ENCODE measurements around the gene FRMD4A.
"Not testable (repeated sequence)": the region's sequence is repeated elsewhere in the genome, so short reads cannot be mapped to it uniquely, and the experiment has no call there.

FRMD4A gene

DNA sequence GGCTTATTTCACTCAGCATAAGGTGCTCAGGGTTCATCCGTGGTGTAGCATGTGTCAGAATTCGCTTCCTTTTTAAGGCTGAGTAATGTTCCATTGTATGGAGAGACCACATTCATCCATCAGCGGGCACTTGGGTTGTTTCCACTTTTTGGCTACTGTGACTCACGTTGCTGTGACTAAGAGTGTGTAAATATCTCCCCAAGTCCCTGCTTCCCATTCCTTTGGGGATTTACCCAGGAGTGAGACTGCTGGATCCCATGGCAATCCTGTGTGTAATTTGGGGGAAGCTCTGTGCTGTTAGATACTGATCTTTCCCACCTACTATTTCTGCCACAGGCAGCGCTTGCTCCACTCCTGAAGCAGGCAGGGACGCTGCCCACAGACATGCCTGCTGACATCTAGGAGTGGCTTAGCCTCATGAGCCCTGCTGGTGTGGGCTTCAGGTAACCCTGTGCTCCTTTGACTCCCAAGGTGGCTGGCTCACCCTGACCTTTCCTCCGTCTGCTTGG is 346.0 kb downstream of the FRMD4A start:
- no peak for DNase-seq (ENCODE audit: low read depth, low spot score)

DNA sequence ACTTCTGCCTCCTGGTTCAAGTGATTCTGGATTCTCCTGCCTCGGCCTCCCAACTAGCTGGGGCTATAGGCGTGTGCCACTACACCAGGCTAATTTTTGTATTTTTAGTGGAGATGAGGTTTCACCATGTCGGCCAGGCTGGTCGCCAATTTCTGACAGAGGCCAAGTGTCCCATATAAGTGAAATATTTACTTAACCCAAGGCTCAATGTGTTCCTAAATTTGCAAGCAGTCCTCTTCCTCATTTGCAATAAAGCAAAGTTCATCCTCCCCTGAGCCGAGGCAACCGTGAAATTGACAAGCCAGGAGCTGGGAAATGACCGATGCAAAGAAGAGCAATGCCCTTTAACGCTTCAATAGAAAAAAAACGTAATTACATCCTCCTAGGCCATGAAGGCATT is 347.7 kb downstream of the FRMD4A start:
- no peak for DNase-seq (ENCODE audit: low read depth, low spot score)

DNA sequence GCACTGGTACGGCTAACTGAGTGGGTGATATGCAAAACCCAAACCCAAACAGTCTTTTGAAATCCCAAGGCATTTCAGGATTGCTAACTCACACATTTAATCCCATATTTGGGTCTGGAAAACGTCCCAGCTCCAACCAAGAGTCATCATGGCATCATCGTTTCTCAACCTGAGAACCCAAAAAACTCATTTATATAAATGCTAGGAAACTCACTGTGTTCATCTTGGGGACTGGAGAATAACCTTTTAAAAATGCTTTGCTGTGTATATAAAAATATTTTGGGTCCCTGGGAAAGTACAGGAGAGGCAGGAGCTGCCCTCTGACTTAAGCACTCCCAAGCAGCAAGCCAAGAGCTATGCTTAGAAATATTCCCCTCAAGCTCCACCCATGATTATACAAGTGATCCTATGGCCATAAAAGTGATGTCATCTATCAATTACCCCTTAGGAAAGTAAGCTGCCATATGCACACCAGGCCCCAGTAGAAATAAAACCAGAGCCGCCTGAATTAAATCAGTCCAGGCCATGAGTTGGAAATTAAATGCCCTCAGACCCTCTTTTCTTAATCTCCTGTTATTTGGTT is 352.1 kb downstream of the FRMD4A start:
- no peak for DNase-seq (ENCODE audit: low read depth, low spot score)

DNA sequence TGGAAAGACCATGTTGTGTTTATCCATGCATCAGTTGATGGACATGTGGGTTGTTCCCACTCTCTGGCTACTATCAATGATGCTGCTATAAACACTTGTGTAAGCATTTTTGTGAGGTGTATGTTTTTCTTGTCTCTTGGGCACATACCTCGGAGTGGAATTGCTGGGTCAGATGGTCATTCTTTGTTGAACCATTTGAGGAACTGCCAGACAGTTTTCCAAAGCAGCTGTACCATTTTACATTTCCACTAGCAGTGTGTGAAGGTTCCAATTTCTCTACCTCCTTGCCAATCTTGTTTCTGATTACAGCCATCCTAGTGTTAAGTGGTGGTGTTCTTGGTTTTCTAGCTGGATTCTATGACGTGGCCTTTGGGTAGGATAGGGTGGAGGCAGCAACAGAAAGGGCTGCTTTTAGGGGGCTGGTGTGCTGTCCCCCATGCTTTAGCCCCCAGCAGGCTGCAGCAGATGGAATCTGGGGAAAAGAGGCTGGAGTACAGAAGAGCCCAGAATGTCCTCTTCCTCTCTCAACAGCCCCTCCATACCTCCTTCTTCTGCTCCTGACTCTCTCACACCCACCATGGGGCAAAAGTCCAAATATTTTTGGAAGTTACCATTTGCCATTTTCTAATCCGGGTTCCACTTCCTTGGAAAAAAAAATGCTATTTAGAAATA is 352.7 kb downstream of the FRMD4A start:
- DNase-seq (ENCODE audit: low read depth, low spot score), result no peak

DNA sequence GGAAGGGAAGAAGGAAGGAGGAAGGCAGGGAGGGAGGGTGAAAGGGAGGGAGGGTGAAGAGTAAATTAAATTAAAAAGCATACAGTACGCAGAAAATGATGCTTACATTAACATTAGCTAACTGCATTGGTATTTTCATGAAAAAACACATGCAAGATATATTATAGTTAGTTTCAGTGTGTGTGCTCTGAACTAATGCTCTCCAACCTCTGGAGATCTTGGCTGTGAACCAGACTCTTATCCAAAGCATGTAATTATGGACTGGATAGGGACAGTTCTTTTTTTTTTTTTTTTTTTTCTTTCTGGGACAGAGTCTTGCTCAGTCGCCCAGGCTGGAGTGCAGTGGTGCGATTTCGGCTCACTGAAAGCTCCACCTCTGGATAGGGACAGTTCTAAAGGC is 357.0 kb downstream of the FRMD4A start:
- no peak for DNase-seq (ENCODE audit: low read depth, low spot score)

DNA sequence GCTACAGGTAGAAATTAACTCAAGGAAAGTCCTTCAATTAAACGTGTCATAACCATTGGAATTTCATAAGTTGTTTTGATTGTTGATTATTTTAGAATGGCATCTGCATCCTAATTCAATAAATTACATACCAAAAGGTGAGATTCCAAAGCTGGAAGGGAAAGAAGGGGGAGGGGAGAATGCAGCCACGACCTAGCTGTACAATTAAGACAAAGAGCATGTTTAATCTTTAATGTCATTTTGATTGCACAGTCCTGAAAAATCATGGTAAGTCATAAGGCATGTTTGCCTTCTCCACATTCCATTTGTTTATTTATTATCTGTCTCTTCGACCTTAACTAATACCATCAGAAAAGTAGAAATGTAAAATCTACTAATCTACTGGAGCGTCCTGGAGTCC is 358.1 kb downstream of the FRMD4A start:
- DNase-seq (ENCODE audit: low read depth, low spot score), result no peak

DNA sequence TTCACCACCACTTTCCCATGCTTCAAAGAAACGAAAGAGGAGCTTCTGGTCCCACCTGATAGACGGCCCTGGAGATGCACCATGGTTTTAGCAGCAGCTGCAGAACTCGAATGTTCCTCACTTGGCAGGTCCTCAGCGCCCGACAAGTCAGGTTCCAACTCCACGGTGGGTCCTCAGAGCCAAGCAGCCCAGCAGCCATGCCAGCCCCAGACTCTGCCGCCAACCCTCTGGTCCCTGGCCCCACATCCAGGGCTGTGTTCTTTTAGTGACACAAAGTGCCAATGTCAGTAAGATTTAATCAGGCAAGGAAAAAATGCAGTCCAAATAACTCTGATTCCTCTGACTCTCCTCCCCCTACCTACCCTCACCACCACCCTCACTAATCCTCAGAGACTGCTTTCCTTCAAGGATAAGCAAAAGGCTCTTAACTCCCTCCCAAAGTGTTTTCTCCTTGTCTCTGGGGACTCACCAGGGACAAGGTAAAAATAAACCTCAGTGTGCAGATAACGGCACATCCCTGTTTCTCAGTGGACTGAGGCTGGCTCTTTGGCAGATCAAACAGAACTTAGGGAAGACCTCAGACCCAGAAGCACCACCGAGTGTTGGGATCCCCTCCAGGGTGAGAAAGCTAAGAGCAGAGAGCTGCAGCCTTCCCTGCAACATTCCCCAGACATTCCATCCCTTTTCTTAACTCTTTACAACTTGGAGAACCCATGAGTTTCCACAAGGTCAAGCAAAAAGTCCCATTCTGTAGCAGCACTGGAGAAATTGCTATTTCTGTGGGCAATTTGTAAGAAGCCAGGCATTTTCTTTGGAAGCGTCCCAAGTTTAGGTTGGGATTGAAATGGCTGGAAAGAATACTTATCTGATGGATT is 358.9 kb downstream of the FRMD4A start:
- DNase-seq (ENCODE audit: low read depth, low spot score), result no peak

DNA sequence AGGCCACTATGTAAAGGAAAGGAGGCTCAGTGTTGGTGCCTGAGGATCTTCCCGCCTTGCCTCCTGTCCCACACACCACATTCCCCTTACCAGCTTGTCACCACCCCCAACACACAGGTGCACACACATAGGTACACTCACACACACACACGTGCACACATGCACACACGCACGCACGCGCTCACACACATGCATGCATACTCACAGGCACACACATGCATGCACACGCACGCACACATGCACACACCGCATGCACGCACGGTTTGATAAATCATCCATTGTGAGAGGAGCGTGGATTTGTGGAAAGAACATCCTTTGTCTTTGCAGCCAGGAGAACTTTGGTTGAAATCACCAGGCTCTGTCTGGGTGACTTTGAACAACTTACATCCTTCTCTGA is 359.8 kb downstream of the FRMD4A start:
- DNase-seq (ENCODE audit: low read depth, low spot score), result no peak

DNA sequence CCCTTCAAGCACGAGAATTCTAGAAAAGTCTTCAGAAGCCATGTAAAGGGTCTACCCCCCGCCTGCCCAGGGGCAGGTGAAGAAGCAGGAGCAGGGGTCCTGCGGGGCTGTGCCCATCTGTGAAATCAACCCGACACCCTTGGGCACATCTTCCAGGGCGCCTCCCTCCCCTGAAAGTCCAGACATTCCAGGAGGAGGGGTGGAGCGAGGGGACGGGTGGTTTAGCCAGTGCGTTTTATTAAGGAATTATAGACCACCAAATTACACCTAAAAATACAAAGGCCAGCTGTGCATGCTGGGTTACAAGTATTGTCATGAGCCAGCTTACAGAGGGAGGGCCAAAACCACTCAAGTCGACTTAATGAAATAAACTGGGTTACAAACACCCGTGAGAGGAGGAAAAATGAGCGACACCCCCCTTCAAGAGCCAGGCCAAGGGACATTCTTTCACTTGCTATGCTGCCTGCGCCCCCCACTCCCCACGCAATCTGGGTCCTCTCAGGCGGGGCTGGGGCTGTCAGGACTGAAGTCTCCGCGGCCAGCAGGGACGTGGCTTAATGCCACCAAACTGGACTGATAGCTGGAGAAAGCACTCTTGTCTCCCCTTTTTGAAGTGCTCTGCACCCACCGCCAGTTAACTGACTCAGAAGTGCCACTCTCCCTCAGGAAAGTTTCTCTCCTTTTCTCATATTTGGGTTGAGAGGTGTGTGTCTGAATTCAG is 360.3 kb downstream of the FRMD4A start:
- DNase-seq (ENCODE audit: low read depth, low spot score), result no peak

DNA sequence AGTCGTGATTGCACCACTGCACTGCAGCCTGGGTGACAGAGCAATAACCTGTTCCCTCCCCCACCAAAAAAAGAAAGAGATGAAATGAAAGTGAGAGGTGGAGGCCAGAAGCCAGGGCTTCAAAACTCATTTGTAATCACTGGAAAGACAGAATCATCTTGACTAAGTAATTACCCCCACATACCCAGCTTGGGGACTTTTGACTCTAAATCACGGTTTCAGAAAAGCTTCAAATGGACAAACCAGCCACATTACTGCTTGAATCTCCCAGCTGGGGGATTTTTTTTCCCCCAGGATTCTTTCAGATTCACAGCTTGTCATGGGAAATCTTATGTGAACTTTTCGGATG is 361.0 kb downstream of the FRMD4A start:
- no peak for DNase-seq (ENCODE audit: low read depth, low spot score)

DNA sequence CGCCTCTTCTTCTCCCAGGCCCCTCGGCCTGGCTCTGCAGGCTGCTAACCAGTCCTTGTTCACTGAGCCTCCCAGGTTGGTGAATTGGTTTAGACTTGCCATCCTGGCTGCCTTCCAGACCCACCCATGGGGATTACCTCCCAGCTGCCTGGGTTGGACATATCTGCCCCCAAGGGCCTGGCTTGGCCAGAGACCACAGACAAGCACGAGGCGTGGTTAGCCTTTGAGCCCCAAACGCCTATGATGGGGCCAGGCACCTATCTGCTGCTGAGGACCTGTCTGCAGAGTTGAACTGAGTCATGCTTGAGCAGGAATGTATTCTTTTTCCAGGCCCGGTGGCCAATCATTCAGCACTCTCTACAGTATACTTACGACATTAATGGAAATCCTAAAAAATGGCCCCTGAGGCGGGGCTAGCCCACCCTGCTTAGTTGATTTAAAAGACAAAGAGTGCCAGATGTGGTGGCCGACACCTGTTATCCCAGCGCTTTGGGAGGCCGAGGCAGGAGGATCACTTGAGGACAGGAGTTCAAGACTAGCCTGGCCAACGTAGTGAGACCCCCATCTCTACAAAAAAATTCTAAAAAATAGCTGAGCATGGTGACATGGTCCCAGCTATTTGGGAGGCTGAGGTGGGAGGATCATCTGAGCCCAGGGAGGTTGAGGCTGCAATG is 361.5 kb downstream of the FRMD4A start:
- DNase-seq (ENCODE audit: low read depth, low spot score), result no peak

DNA sequence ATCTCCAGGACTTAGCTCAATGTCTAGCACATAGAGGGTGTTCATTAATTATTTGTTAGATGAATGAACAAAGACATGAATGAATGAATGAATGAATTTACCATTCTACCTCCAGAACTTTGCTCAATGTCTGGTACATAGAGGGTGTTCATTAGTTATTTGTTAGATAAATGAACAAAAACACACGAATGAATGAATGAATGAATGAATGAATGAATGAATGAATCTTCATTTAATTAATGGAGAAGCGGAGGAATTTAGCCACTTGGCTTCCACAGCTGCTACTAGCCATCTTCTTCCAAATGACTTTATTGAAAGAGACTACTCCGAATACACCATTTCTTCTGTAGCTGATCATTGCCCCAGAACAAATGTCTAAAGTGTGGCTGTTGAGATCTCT is 368.9 kb downstream of the FRMD4A start:
- DNase-seq (ENCODE audit: low read depth, low spot score), result no peak

DNA sequence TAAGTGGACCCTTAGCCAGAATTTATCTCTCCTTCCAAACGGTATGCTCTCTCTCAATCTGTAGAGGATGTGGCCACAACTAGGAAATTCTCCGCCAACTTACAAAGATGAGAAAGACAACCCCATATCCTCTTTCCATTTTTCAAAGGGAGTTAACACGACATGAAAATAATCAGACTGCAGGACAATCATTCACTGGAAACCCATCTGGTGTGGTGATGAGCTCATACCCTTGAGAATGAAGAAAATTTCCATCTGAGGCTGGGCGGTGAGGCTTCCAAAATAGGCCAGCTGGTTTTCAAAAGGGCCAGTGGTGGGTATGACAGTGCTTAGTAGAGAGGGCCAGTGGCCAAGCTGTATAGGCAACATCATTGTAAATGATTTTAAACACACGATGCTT is 369.6 kb downstream of the FRMD4A start:
- no peak for DNase-seq (ENCODE audit: low read depth, low spot score)

DNA sequence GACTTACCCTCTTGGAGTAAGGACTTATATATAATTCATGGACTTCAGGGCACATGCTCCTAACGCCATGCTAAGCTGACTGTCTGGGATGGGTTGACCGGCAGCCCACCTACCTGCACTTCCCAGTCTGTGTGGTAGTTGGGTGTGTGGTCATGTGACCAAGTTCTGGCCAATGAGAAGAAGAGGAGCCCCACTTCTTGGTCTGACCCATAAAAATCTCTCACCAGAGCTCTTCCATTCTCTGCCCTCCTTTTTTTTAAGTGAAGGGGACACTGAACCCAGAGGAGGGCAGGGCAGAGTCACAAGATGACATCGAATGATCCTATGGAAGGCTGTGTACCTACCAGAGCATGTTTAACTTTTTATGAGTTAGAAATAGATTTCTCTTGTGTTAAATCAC is 370.1 kb downstream of the FRMD4A start:
- DNase-seq (ENCODE audit: low read depth, low spot score), result no peak

DNA sequence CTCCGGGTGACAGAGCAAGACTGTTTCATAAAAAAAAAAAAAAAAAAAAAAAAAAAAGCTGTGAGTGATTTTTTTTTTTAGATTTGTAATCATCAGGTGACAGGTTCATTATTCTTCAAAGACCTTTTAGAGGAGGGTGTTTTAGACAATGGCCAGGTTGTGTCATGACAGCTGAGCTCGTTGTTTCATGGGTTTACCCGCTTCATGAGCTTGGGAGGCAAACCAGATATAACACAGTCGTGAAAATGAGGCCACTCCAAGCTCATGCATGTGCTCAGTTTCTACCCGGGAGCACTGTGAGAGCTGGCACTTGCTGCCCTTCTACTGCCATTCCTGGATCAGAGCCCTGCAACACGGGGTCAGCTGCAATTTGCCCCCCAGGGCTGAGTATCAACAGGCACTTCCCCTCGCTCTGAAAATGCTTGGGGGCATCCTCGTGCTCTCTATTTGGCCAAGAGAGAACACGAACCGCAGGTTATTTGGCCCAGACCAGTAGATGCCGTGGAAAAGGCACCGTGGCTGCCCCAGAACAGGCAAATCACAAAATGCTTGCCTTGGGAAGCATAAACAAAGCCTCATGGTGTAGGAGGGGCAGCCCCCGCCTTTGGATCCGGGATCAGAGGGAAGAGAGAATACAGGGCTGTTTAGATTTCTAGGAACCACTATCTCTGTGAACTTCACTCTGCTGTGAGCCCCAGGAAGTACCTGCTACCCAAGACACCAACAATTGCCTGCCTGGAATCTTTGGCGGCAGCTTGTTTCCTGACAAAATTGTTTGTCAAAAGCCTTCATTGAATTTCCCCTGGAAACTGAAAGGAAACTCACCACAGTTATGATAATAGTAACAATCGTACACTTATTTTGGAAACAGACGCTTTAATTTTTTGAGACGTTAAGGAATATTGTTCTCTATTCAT is 371.0 kb downstream of the FRMD4A start:
- no peak for DNase-seq (ENCODE audit: low read depth, low spot score)

DNA sequence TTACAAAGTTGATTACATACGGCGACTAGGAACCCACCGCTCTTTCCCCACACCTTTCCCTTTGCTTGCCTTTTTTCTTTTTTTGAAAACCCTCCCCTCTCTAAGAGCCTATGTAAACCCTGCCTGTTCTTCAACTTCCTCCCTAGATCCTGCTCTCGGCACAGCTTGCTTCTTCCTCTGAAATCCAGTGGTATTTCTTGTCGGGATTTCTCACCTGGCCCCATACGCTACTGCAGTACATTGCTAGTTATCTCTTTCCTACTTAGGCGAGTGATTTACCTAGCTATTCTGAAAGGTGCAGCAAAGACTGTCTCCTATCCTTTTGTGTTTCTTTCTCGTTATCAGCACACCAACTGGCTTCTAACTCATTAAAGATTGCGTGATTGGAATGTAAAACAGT is 372.9 kb downstream of the FRMD4A start:
- no peak for DNase-seq (ENCODE audit: low read depth, low spot score)

DNA sequence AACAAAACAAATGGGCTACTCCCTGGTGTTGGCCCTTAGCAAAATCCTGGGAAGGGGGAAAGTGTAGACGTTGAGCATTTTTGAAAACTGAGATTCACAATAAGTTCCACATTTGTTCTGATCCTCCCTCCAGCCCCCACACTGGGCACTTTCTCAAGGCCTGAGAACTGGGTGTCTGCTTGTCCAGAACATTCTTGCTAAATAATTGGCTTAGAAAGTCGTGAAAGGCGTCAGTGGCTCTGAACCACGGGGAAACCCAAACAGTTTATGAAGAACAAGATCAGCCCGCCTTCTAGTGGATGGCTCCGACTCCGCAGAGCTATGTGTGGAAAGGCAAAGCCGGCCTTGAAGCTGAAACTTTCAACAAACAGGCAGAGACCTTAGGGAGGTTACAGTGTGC is 373.9 kb downstream of the FRMD4A start:
- no peak for DNase-seq (ENCODE audit: low read depth, low spot score)

DNA sequence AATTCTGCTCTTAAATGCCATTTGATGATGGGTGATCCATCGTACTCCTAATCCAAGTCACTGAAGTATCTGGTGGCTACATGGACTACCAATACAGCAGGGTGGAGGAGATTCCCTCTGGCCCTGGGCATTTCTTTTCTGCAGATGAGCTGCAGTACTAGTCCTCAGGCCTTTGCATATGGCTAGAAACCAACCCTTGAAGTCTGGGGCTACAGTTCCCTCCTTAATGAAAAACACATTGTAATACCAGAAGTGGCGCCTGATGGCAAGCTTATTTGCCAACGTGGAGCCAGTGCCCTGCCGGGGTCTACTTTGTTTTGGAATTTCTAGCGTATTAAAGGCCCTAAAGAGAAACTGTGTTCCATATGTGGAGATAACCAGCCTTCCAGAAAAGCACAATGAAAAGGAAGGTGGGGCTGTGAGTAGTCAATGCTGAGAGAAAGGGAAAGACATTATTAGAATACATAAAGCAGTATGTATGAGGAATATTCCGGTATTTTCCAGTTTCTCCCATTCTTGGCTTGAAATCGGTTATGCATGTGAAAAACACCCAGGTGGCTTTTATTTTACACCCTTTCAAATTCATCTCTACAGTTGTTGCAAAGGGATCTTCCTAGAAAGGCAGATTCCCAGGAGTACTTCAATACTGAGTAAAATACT is 375.2 kb downstream of the FRMD4A start:
- DNase-seq (ENCODE audit: low read depth, low spot score), result no peak

DNA sequence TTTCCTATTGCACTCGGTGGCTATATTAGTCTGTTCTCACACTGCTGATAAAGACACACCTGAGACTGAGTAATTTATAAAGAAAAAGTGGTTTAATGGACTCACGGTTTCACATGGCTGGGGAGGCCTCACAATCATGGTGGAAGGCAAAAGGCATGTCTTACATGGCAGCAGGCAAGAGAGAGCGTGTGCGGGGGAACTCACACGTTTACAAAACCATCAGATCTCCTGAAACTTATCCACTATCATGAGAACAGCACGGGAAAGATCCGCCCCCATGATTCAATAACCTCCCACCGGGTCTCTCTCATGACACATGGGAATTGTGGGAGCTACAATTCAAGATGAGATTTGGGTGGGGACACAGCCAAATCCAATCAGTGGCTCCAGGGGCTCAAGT is 376.5 kb downstream of the FRMD4A start:
- not testable (repeated sequence) for DNase-seq (ENCODE audit: low read depth, low spot score)

DNA sequence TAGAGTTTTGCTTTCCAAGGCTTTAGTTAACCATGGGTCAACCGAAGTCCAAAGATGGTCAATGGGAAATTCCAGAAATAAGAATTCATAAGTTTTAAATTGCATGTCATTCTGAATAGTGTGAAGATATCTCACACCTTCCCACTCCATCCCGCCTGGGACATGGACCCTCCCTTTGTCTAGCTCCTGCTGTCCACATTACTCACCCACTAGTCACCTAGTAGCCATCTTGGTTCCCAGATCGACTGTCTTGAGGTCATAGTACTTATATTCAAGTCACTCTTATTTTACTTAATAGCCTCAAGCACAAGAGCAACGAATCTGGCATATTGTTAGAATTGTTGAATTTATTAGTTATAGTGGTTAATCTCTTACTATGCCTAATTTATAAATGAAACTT is 377.4 kb downstream of the FRMD4A start:
- no peak for DNase-seq (ENCODE audit: low read depth, low spot score)

All from activated naive CD8-positive, alpha-beta T cell treated with anti-CD3 and anti-CD28 coated beads, Interleukin-2, amount 50 U/mL, for 16 hours (primary cell).